GM19467 (cell line): ENCODE data around the gene ITPR2.
"Not testable (repeated sequence)": the region's sequence is repeated elsewhere in the genome, so short reads cannot be mapped to it uniquely, and the experiment has no call there.

Experiments
- ATAC-seq: cut with Tn5 transposase; IDR thresholded peaks from one replicate; pipeline ENCODE4 v1.9.1; 2021; ENCODE audit warnings: mild to moderate bottlenecking, moderate library complexity; ENCODE audit not compliant: unreplicated experiment

The ITPR2 gene

GRCh38 chr12:26767116-26767515, 65.9 kb downstream of the ITPR2 start:
- no peak for ATAC-seq

GRCh38 chr12:26762186-26762585, 70.8 kb downstream of the ITPR2 start:
- no peak for ATAC-seq

- ATAC-seq = no peak
Observed at GRCh38 chr12:26761775-26762174, 71.2 kb downstream of the ITPR2 start.

- no peak for ATAC-seq
Observed at GRCh38 chr12:26760657-26761293, 72.2 kb downstream of the ITPR2 start.

GRCh38 chr12:26755362-26755761, 77.6 kb downstream of the ITPR2 start:
- ATAC-seq = not testable (repeated sequence)

GRCh38 chr12:26754148-26754547, 78.8 kb downstream of the ITPR2 start:
- no peak for ATAC-seq

- ATAC-seq = no peak
Observed at GRCh38 chr12:26751179-26751578, 81.8 kb downstream of the ITPR2 start.

- peak; percentile 39 for ATAC-seq
Observed at GRCh38 chr12:26750531-26751175, 82.3 kb downstream of the ITPR2 start.

GRCh38 chr12:26749781-26750180, 83.2 kb downstream of the ITPR2 start:
- ATAC-seq = peak; percentile 74

GRCh38 chr12:26748741-26749431, 84.1 kb downstream of the ITPR2 start:
- peak; percentile 34 for ATAC-seq

GRCh38 chr12:26748412-26748740, 84.6 kb downstream of the ITPR2 start:
- ATAC-seq = peak; percentile 20

- ATAC-seq = no peak
Observed at GRCh38 chr12:26746121-26746714, 86.8 kb downstream of the ITPR2 start.

- ATAC-seq = no peak
Observed at GRCh38 chr12:26744697-26745440, 88.1 kb downstream of the ITPR2 start.

- no peak for ATAC-seq
Observed at GRCh38 chr12:26744042-26744626, 88.9 kb downstream of the ITPR2 start.

- ATAC-seq = no peak
Observed at GRCh38 chr12:26741584-26742227, 91.3 kb downstream of the ITPR2 start.

GRCh38 chr12:26740991-26741390, 92.0 kb downstream of the ITPR2 start:
- ATAC-seq = no peak

GRCh38 chr12:26740348-26740747, 92.6 kb downstream of the ITPR2 start:
- no peak for ATAC-seq

- ATAC-seq = no peak
Observed at GRCh38 chr12:26737487-26738030, 95.4 kb downstream of the ITPR2 start.

GRCh38 chr12:26736563-26737486, 96.2 kb downstream of the ITPR2 start:
- ATAC-seq = no peak
